GM23338 (cell line): Measurements from ENCODE around the gene LIMK2.
A peak's percentile ranks its signal among the peaks of the same experiment; 100 is the strongest.

Experiments used
- CTCF ChIP-seq, 2 experiments: fragments of 200-600 bp in 1 of 2; sonication (generic) in 1 of 2; conservative IDR thresholded peaks; 2 replicates each; pipeline versions ENCODE4 v1.5.1 to v1.6.1; 2016 to 2017; ENCODE audit warnings: antibody characterized with exemption in 2 of 2, low read depth in 2 of 2, mild to moderate bottlenecking in 2 of 2, moderate library complexity in 1 of 2
- POLR2AphosphoS5 ChIP-seq: IDR thresholded peaks from 2 replicates; pipeline ENCODE4 v1.6.1; 2016; ENCODE audit warnings: antibody characterized with exemption, low read depth
- REST ChIP-seq: IDR thresholded peaks from one replicate; pipeline ENCODE4 v1.6.1; 2018; ENCODE audit warnings: antibody characterized with exemption; ENCODE audit not compliant: unreplicated experiment
- ZNF462 ChIP-seq: fragments of 250-450 bp; sonication (Bioruptor Pico); IDR thresholded peaks from 2 replicates; pipeline ENCODE4 v1.5.0; 2020; ENCODE audit warnings: mild to moderate bottlenecking, moderate library complexity

DNA sequence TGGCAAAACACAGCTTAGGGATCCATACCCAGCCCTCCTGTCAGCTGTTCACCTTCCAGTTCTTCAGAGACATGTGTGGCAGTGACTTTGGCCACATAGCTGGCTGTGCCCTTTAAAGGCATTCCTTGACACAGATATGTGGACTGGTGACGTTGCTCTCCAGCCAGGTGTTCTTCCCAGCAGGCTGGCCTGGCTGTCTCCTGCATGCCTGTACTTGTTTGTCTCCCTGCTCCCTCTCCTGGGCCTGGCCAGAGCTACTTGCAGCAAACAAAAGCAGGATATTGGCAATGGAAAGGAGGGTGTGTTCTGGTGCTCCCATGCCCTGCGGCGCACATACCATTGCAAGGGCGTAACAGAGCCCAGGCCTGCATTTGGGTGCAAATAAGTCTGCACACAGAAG, 41.9 kb downstream of the LIMK2 start:
- TF ChIP-seq CTCF (conservative IDR thresholded peaks at IDR 0.05; ENCODE audit: low read depth in 2 of 2) (peak; percentile 7 to 26; a peak in 1 of 4 replicates), POLR2AphosphoS5 (no peak), ZNF462 (CRISPR knock-in tag) (no peak), REST (no peak)
